ENCODE data around the gene REPS1. TPM values are rescaled to one million over a fixed set of nuclear protein-coding genes. Genes with fewer than 3 reads are reported as not detected.
"Not testable (repeated sequence)": the region's sequence is repeated elsewhere in the genome, so short reads cannot be mapped to it uniquely, and the experiment has no call there.

REPS1 gene
- polyA plus RNA-seq (2013, experiment 1 of 4), result 75.8 TPM
- 92.5 TPM for polyA plus RNA-seq (2013, experiment 2 of 4)
- polyA plus RNA-seq (2013, experiment 3 of 4), result 79.2 TPM
- polyA plus RNA-seq (2013, experiment 4 of 4), result 77.8 TPM

GRCh38 chr6:138987643-138988468, at the start of gene REPS1:
Gene REPS1 (minus strand): TSS chr6:138988253. CDS start chr6:138987682, 571 bp downstream.
- WGBS, 2 experiments, result 0% methylated on average over 105 of the region's 105 CpGs
- Histone ChIP-seq H3K27me3 (ENCODE audit: control insufficient read depth, insufficient read depth, low read length, poor library complexity, severe bottlenecking) (no peaks in the 10 kb centered on the region), H3K27ac (ENCODE audit: insufficient read depth, low read depth, low read length, poor library complexity, severe bottlenecking) (peak within 1 kb of the TSS; percentile 76), H3K9me3 (ENCODE audit: control insufficient read depth, low read length) (no peaks in the 10 kb centered on the region), H3K4me3 (ENCODE audit: insufficient read depth, low read depth, low read length) (peak within 1 kb of the TSS; percentile 69), H3K36me3 (ENCODE audit: control insufficient read depth, insufficient read depth, low read length) (no peaks in the 10 kb centered on the region), H3K4me1 (ENCODE audit: control insufficient read depth, insufficient read depth, low read length) (no peaks in the 10 kb centered on the region)

GRCh38 chr6:139037490-139037889, 49.4 kb upstream of the REPS1 start:
- Histone ChIP-seq H3K4me3 (ENCODE audit: insufficient read depth, low read depth, low read length) (no peak overlapping the region), H3K9me3 (ENCODE audit: control insufficient read depth, low read length) (no peaks in the 10 kb centered on the region), H3K36me3 (ENCODE audit: control insufficient read depth, insufficient read depth, low read length) (peaks cover 26% of the 10 kb centered on the region), H3K27me3 (ENCODE audit: control insufficient read depth, insufficient read depth, low read length, poor library complexity, severe bottlenecking) (no peaks in the 10 kb centered on the region), H3K27ac (ENCODE audit: insufficient read depth, low read depth, low read length, poor library complexity, severe bottlenecking) (no peak overlapping the region), H3K4me1 (ENCODE audit: control insufficient read depth, insufficient read depth, low read length) (no peaks in the 10 kb centered on the region)
- 91 to 92% methylated on average over 5 of the region's 5 CpGs for WGBS, 2 experiments

- Histone ChIP-seq H3K9me3 (ENCODE audit: control insufficient read depth, low read length) (no peaks in the 10 kb centered on the region), H3K36me3 (ENCODE audit: control insufficient read depth, insufficient read depth, low read length) (peaks cover 8% of the 10 kb centered on the region), H3K4me1 (ENCODE audit: control insufficient read depth, insufficient read depth, low read length) (peaks cover 9% of the 10 kb centered on the region), H3K4me3 (ENCODE audit: insufficient read depth, low read depth, low read length) (peak overlapping the region; percentile 96), H3K27me3 (ENCODE audit: control insufficient read depth, insufficient read depth, low read length, poor library complexity, severe bottlenecking) (no peaks in the 10 kb centered on the region), H3K27ac (ENCODE audit: insufficient read depth, low read depth, low read length, poor library complexity, severe bottlenecking) (peak overlapping the region; percentile 75)
- 66 to 68% methylated on average over 7 of the region's 9 CpGs for WGBS, 2 experiments
Observed at GRCh38 chr6:139030228-139030963, 42.3 kb upstream of the REPS1 start.

- 2% methylated on average over 44 of the region's 44 CpGs for WGBS, 2 experiments
- Histone ChIP-seq H3K4me3 (ENCODE audit: insufficient read depth, low read depth, low read length) (peak overlapping the region; percentile 96), H3K27ac (ENCODE audit: insufficient read depth, low read depth, low read length, poor library complexity, severe bottlenecking) (peak overlapping the region; percentile 75), H3K9me3 (ENCODE audit: control insufficient read depth, low read length) (no peaks in the 10 kb centered on the region), H3K4me1 (ENCODE audit: control insufficient read depth, insufficient read depth, low read length) (peaks cover 9% of the 10 kb centered on the region), H3K36me3 (ENCODE audit: control insufficient read depth, insufficient read depth, low read length) (peaks cover 3% of the 10 kb centered on the region), H3K27me3 (ENCODE audit: control insufficient read depth, insufficient read depth, low read length, poor library complexity, severe bottlenecking) (no peaks in the 10 kb centered on the region)
Observed at GRCh38 chr6:139029470-139030227, 41.6 kb upstream of the REPS1 start.

GRCh38 chr6:139028658-139029469, 40.8 kb upstream of the REPS1 start, which contains the start of gene ABRACL:
Gene ABRACL (plus strand): TSS chr6:139028745. CDS start chr6:139034161, 5,416 bp downstream.
- H3K36me3 ChIP-seq (ENCODE audit: control insufficient read depth, insufficient read depth, low read length), result peaks cover 3% of the 10 kb centered on the region
- 0% methylated on average over 77 of the region's 77 CpGs for WGBS, 2 experiments

GRCh38 chr6:139028215-139028657, 40.2 kb upstream of the REPS1 start:
- H3K27me3 ChIP-seq (ENCODE audit: control insufficient read depth, insufficient read depth, low read length, poor library complexity, severe bottlenecking), result no peaks in the 10 kb centered on the region
- H3K4me3 ChIP-seq (ENCODE audit: insufficient read depth, low read depth, low read length), result peak overlapping the region; percentile 96
- 3 to 6% methylated on average over 14 of the region's 14 CpGs for WGBS, 2 experiments
- no peaks in the 10 kb centered on the region for H3K9me3 ChIP-seq (ENCODE audit: control insufficient read depth, low read length)
- no peak overlapping the region for H3K27ac ChIP-seq (ENCODE audit: insufficient read depth, low read depth, low read length, poor library complexity, severe bottlenecking)
- H3K36me3 ChIP-seq (ENCODE audit: control insufficient read depth, insufficient read depth, low read length), result no peaks in the 10 kb centered on the region
- H3K4me1 ChIP-seq (ENCODE audit: control insufficient read depth, insufficient read depth, low read length), result peaks cover 9% of the 10 kb centered on the region

More at GRCh38 chr6:139028658-139029469, 40.8 kb upstream of the REPS1 start, which contains the start of gene ABRACL:
- Histone ChIP-seq H3K9me3 (ENCODE audit: control insufficient read depth, low read length) (no peaks in the 10 kb centered on the region), H3K4me1 (ENCODE audit: control insufficient read depth, insufficient read depth, low read length) (peaks cover 9% of the 10 kb centered on the region), H3K27me3 (ENCODE audit: control insufficient read depth, insufficient read depth, low read length, poor library complexity, severe bottlenecking) (no peaks in the 10 kb centered on the region), H3K27ac (ENCODE audit: insufficient read depth, low read depth, low read length, poor library complexity, severe bottlenecking) (peak within 1 kb of the TSS; percentile 75), H3K4me3 (ENCODE audit: insufficient read depth, low read depth, low read length) (peak within 1 kb of the TSS; percentile 96)

GRCh38 chr6:139027620-139028182, 39.6 kb upstream of the REPS1 start:
- Histone ChIP-seq H3K4me1 (ENCODE audit: control insufficient read depth, insufficient read depth, low read length) (peaks cover 9% of the 10 kb centered on the region), H3K36me3 (ENCODE audit: control insufficient read depth, insufficient read depth, low read length) (no peaks in the 10 kb centered on the region), H3K9me3 (ENCODE audit: control insufficient read depth, low read length) (no peaks in the 10 kb centered on the region), H3K27ac (ENCODE audit: insufficient read depth, low read depth, low read length, poor library complexity, severe bottlenecking) (no peak overlapping the region), H3K27me3 (ENCODE audit: control insufficient read depth, insufficient read depth, low read length, poor library complexity, severe bottlenecking) (no peaks in the 10 kb centered on the region), H3K4me3 (ENCODE audit: insufficient read depth, low read depth, low read length) (peak overlapping the region; percentile 96)
- WGBS, 2 experiments, result 12 to 18% methylated on average over 8 of the region's 10 CpGs

- not testable (repeated sequence) for H3K36me3 ChIP-seq (ENCODE audit: control insufficient read depth, insufficient read depth, low read length); H3K4me1 ChIP-seq (ENCODE audit: control insufficient read depth, insufficient read depth, low read length); H3K27me3 ChIP-seq (ENCODE audit: control insufficient read depth, insufficient read depth, low read length, poor library complexity, severe bottlenecking); H3K27ac ChIP-seq (ENCODE audit: insufficient read depth, low read depth, low read length, poor library complexity, severe bottlenecking); H3K9me3 ChIP-seq (ENCODE audit: control insufficient read depth, low read length); H3K4me3 ChIP-seq (ENCODE audit: insufficient read depth, low read depth, low read length)
- 90 to 98% methylated on average over 3 of the region's 3 CpGs for WGBS, 2 experiments
Observed at GRCh38 chr6:139025416-139025815, 37.4 kb upstream of the REPS1 start.

- H3K27me3 ChIP-seq (ENCODE audit: control insufficient read depth, insufficient read depth, low read length, poor library complexity, severe bottlenecking), result no peaks in the 10 kb centered on the region
- peaks cover 7% of the 10 kb centered on the region for H3K4me1 ChIP-seq (ENCODE audit: control insufficient read depth, insufficient read depth, low read length)
- no peaks in the 10 kb centered on the region for H3K36me3 ChIP-seq (ENCODE audit: control insufficient read depth, insufficient read depth, low read length)
Observed at GRCh38 chr6:139020689-139021088, 32.6 kb upstream of the REPS1 start.

More at GRCh38 chr6:139020689-139021088, 32.6 kb upstream of the REPS1 start:
- Histone ChIP-seq H3K27ac (ENCODE audit: insufficient read depth, low read depth, low read length, poor library complexity, severe bottlenecking) (no peak overlapping the region), H3K9me3 (ENCODE audit: control insufficient read depth, low read length) (no peaks in the 10 kb centered on the region), H3K4me3 (ENCODE audit: insufficient read depth, low read depth, low read length) (no peak overlapping the region)
- 94 to 96% methylated on average over 3 of the region's 3 CpGs for WGBS, 2 experiments

All from ectodermal cell (in vitro differentiated cells).